NCI-H1048 (cell line): ENCODE data around the gene GIT1.
"Not testable (repeated sequence)": the region's sequence is repeated elsewhere in the genome, so short reads cannot be mapped to it uniquely, and the experiment has no call there.

Experiments used
- DNase-seq: peaks from one replicate; lab custom pipeline; 2025; lab: John Stamatoyannopoulos, UW

GIT1 gene

DNA sequence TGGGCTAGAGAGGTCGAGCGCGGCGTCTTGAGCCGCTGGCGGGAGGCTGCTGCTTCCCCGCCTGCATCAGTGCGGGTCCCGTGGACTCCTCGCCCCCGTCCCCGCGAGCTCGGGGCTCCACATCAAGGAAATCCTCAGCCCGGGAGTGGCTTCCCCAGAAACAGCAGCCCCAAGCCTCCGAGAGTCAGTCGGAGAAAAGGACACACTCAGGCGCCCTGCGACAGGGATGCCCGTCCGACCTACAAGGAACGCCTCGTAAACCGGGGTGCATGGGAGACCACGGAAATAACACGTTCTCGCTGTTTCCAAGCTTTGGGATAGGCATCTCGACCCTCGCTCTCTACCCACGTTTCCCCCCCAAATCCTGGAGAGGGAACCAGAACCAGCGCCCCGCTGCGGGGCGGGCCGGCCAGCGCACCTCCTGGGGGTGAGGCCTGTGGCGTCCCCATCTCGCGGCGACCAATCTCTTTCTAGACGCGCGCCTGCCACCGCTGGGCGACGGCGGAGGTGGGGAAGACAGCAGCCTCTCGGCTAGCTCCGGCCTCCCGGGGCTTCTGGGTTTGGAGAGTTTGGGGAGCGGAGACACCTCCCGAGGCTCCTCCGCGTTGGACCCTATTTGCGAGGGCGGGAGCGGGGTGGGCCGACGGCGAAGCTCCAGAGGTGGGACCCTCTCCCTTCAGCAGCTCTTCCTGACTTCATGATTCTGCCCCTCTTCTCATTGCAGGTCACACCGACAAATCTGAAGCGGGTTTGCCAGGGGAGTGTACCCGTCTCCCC is 21.7 kb downstream of the GIT1 start:
- peak; percentile 55 for DNase-seq

DNA sequence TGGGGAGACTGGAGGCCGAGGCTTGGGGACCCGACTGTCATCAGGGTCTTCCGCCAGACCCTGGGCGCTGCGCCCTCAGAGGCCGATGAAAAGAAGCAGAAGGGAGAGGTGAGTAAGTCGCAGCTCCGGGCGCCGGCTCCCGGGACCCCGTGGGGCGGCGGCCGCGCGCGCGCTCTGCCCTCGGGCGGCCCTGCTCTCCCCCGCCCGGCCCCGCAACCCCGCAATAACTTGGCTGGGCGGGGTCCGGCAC is 22.2 kb downstream of the GIT1 start:
- DNase-seq = no peak

GRCh38 chr17:29566473-29567303 is 22.8 kb downstream of the GIT1 start, which contains the start of gene ABHD15:
Gene ABHD15 (minus strand): TSS chr17:29567037. CDS start chr17:29566966, 71 bp downstream.
- DNase-seq = no peak

- no peak for DNase-seq
Measured at GRCh38 chr17:29565643-29566472, 23.6 kb downstream of the GIT1 start.

- DNase-seq = no peak
Measured at GRCh38 chr17:29563816-29564215, 25.6 kb downstream of the GIT1 start.

DNA sequence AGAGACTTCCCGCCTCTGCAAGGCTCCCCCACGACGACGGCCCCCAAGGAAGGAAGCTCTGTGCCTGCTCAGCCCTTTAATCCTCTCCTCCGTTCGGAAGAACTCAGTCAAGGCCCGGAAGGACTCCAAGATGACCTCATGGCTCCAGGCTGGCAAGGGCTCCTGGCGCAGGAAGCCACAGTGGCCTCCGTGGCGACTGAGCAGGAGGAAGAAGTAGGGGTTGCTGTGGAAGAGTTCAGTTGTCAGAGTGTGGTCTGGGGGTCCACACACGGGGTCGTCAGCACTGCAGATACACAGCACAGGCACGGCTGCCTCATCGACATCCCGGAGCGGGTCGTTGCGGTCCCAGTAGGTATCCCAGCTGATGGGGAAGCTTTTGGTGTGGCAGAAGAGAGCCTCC is 26.8 kb downstream of the GIT1 start:
- DNase-seq = no peak

DNA sequence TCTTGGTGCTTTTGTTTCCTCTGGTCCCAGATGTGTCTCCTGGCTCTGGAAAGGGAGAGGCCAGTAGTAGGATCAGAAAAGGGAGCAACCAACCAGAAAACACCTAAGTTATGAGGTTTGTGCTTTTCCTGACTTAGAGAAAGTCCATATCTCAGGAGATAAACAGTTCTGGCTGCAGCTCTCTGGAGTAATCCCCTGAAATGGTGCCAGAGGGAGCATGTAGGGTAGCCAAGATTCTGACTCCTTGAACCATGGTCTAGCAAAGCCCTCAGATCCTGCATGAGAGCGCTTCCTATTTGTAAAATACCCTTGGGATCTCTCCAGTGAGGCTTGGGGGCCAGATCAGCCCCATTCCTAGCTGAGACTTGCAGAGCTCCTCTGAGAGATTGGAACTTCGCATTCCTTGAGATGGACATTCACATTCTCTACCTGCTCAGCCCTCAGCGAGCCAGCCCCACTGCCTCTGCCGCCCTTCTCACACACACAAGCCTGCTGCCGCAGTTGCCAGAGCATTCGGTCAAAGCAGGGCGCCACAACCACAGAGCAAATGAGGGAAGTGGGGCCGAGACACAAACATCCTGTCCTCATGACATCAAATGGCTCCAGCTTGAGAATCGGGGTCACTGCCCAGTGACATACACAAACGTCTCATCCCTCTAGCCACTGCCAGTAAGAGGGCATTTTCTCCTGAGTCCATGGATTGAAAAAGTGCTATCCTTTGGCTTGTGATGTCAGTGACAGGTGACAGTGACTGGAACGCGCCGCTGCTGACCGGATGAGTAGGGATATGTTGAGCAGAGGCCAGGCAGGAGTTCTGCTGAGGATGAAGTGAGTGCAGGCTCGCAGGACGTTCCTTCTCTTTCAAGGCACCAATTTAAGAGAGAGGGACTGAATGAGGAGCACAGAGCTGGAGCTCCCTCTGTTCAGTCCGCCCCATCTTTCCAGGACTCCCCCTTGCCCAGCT is 27.6 kb downstream of the GIT1 start:
- no peak for DNase-seq

DNA sequence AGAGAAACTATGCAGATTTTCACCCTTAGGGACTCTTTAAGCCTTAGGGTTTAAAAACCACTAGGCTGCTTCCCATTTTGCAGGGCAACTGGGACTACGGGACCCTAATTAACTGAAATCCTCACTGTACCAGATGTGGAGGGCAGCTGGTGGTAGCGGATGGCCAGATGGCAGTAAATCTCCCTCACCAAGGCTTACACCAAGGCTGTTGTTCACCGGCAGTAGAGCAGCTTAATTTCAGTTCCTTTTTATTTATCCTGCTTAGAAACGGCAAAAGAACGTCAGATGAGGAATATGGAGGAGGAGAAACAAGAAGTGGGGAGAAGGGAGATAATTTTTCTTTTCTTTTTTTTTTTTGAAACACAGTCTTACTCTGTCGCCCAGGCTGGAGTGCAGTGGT is 29.1 kb downstream of the GIT1 start:
- no peak for DNase-seq

DNA sequence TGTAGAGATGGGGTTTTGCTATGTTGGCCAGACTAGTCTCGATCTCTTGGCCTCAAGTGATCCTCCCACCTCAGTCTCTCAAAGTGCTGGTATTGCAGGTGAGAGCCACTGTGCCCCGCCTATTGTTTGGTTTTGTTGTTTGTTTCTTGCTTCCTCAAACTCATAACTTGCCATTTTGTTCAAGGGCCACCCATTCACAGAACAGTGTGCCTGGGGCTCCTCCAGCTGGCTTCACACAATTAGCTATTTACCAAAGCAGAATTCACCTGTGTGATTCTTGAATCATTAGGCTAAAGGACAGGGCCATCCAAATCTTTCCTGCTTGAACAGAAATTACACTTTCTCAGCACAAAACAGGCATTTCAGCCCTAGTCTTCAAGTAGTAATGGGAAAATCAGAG is 29.8 kb downstream of the GIT1 start:
- no peak for DNase-seq

GRCh38 chr17:29558139-29558538 is 31.3 kb downstream of the GIT1 start:
- not testable (repeated sequence) for DNase-seq

GRCh38 chr17:29557739-29558116 is 31.7 kb downstream of the GIT1 start:
- DNase-seq = no peak

- no peak for DNase-seq
Measured at GRCh38 chr17:29557085-29557738, 32.2 kb downstream of the GIT1 start.

GRCh38 chr17:29555840-29556239 is 33.6 kb downstream of the GIT1 start:
- DNase-seq = no peak

GRCh38 chr17:29549177-29549923 is 40.1 kb downstream of the GIT1 start:
- no peak for DNase-seq

DNA sequence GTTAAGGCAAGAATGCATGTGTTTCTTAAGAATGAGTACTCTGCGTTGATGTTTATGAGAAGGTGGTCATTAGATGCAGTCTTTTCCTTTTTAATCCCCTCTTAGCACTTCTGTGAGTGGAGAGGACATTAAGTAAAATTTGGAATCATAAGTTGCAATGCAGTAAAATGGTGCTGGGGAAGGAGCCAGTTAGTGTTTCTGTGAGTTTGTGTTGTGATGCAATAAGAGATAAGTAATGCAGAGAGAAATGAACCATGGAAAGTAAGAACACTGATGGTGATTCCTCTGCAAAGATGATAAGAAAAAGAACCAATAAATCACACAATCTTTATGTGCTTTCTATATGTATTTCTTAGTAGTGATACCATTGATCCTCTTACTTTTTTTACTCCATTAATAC is 42.6 kb downstream of the GIT1 start:
- DNase-seq = no peak

DNA sequence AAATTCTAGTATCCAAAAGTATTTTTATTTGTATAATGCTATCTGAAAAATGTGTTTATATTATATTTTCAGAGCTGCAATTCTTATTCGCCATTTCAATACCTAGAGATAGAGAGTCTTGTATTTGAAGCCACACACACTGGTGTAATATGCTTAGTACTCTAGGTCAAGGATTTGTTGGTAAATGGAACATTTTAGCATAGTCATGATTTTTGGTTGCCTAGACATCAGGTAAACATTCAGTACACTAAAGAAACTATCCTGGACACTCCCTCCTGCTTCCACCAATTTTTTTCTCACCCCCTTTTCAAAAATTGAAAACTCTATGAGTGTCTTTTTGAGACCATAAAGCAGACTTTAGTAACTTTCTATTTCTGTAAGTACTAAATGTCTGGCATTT is 43.4 kb downstream of the GIT1 start:
- DNase-seq = no peak

GRCh38 chr17:29544066-29544465 is 45.4 kb downstream of the GIT1 start:
- no peak for DNase-seq

DNA sequence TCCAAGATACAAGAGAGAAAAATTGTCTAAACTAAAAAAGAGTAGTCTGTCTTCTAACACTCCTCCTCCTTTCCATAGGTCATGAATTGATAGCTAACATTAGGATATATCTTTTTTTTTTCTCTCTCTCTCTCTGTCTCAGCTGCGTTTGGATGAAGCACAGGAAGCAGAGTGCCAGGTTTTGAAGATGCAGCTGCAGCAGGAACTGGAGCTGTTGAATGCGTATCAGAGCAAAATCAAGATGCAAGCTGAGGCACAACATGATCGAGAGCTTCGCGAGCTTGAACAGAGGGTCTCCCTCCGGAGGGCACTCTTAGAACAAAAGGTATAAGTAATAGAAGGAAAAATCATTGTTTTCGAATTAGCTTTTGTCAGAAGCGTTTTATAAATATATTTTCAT is 55.5 kb downstream of the GIT1 start:
- no peak for DNase-seq

- DNase-seq = no peak
Measured at GRCh38 chr17:29526322-29526721, 63.1 kb downstream of the GIT1 start.

DNA sequence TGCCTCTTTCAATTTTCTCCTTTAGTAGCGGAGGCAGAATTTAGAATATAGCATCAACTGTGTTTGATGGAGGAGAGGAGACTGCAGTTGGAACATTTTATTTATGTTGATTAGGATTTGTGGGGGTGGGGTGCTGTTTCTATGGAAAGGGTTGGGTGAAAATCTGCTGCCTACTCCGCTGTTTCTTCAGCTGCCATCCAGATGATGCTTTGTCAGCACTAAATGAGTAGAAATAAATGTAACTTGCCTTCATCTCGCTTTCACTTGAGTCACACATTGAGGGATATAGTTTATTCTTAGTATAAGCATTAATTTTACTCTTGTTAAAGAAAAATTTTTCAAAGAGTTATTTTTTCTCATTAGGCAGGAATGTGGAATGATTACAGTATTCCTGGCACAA is 64.8 kb downstream of the GIT1 start:
- DNase-seq = no peak
